PFSK-1 (cell line): ENCODE measurements around the gene GCM1.

Experiments used
- POLR2AphosphoS5 ChIP-seq: IDR thresholded peaks from 2 replicates; pipeline ENCODE4 v1.6.1; 2012; ENCODE audit warnings: low read depth, mild to moderate bottlenecking, control low read depth, low read length, moderate library complexity
- REST ChIP-seq, 2 experiments: IDR thresholded peaks; 2 replicates each; pipeline versions ENCODE4 v1.6.1 to v1.8.0; 2011 to 2012; ENCODE audit warnings: low read depth in 2 of 2, low read length in 2 of 2, control low read depth in 1 of 2, inconsistent platforms in 1 of 2, mild to moderate bottlenecking in 1 of 2, moderate library complexity in 1 of 2; ENCODE audit not compliant: insufficient read depth in 1 of 2
- SIN3A ChIP-seq: IDR thresholded peaks from 2 replicates; pipeline ENCODE4 v1.6.1; 2012; ENCODE audit warnings: mild to moderate bottlenecking, low read length, moderate library complexity, borderline replicate concordance; ENCODE audit not compliant: insufficient read depth
- TAF1 ChIP-seq: IDR thresholded peaks from 2 replicates; pipeline ENCODE4 v1.6.1; 2012; ENCODE audit warnings: low read length, control low read depth, borderline replicate concordance; ENCODE audit not compliant: insufficient read depth

GRCh38 chr6:53101006-53101405 lies 47.6 kb downstream of the GCM1 start:
- no peak for TF ChIP-seq POLR2AphosphoS5
- no peak for TF ChIP-seq TAF1
- TF ChIP-seq SIN3A = no peak
- TF ChIP-seq REST (IDR thresholded peaks at IDR 0.05; ENCODE audit: insufficient read depth in 1 of 2, low read depth in 2 of 2, low read length in 2 of 2) = no peak
